ENCODE data around the gene MEX3B. TPM values are rescaled to one million over a fixed set of nuclear protein-coding genes. Genes with fewer than 3 reads are reported as not detected.

Gene MEX3B
- total and polyA plus RNA-seq, 3 experiments from 2014 or later, result 0.60 to 0.61 TPM; not detected in 1

DNA sequence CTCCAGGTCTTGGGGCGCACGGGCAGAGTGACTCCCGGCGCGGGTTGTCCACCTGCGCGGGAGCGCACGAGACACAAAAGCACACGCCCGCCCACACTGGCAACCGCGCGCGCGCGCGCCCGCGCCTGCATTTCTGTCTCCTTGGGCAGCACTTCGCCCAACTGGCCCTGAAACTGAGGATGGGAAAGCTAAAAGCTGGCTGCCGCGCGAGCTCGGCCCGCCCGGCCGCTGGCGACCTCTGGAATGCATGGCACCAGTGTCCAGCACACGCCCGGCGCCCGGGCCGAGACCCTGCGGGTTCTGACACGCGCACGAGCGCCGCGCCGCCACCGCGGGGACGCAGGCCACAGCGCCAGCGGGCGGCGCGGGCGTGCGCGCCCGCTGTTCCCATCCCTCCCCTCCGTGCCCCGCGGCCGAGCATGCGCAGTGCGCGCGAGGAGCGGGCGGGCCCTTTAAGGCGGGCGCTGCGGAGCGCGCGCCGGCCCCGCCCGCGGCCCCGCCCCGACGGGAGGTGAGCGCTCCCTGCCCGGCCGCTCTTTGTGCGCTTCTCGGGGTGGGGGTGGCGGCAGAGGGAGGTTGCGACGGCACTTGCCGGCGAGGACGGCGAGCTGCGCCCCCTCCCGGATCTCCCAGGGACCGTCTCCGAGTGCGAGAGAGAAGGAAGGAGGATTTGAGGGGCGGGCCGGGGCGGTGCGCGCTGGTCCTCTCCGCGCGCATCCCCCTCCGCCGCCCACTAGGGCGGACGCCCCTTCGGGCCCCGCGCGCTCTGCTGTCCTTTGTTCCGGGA is 1.0 kb upstream of the MEX3B start:
- ChIA-PET POLR2A (no interaction called here), CTCF (no interaction called here)
- Histone ChIP-seq H3K9me3 (ENCODE audit: low read length) (no peaks in the 10 kb centered on the region), H3K4me3 (ENCODE audit: low read length) (peak overlapping the region; percentile 85), H3K27ac (ENCODE audit: low read depth, low read length) (peak overlapping the region; percentile 71), H3K27me3 (ENCODE audit: insufficient read depth, low read length, poor library complexity, severe bottlenecking) (no peaks in the 10 kb centered on the region), H3K36me3 (ENCODE audit: insufficient read depth, low read length) (no peaks in the 10 kb centered on the region), H3K4me1 (ENCODE audit: insufficient read depth, low read length) (peaks cover 15% of the 10 kb centered on the region)
- peaks cover 23 to 35% of the 10 kb centered on the region in 2 donors for H3K27me3 Mint-ChIP-seq
- peak overlapping the region; percentile 83 to 93 (median 88) for H3K4me3 Mint-ChIP-seq
- peak overlapping the region in 3 of 8 donors; percentile 17 to 91 (median 79) for H3K27ac Mint-ChIP-seq
- peak; percentile 65 to 88 (median 78) for DNase-seq
- H3K9me3 Mint-ChIP-seq, result peaks cover 0 to 2% (median 0%) of the 10 kb centered on the region in 5 donors
- H3K36me3 Mint-ChIP-seq, result no peaks in the 10 kb centered on the region
- H3K4me1 Mint-ChIP-seq, result peaks cover 5 to 25% (median 11%) of the 10 kb centered on the region in 3 donors

DNA sequence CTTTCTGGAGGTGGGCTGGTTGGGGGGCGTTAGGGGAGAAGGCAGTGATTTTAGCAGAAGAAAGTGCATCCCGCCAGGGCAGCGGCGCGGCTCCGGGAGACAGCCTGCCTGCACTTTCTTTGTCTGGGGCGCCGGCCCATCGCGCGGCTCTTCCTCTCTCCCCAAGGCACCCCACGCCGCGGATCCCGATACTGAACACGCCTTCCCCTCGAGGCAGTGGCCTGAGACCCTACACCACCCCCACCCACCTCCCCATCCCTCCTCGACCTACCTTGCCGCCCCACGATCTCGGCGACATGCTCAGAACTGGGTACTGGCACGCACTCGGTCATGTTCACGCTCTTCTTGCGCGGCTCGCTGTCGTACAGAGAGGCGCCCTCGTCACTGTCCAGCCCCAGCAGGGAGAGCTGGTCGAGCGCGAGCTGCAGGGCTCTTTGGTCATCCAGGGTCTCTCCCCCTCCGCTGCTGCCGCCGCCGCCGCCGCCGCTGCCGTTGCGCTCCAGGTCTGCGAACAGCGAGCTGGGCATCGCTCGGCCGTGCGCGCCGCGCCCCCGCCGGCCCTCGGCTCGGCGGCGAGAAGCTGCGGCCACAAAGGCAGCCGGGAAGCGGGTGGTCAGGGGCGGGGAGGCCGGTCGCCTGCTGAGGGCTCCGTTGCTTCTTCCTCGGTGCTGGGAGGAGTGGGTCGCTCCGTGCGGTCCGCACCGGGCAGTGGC is 483 bp downstream of the MEX3B start:
- H3K36me3 Mint-ChIP-seq, result no peaks in the 10 kb centered on the region
- peak overlapping the region in 2 of 8 donors; percentile 38 to 91 for H3K27ac Mint-ChIP-seq

DNA sequence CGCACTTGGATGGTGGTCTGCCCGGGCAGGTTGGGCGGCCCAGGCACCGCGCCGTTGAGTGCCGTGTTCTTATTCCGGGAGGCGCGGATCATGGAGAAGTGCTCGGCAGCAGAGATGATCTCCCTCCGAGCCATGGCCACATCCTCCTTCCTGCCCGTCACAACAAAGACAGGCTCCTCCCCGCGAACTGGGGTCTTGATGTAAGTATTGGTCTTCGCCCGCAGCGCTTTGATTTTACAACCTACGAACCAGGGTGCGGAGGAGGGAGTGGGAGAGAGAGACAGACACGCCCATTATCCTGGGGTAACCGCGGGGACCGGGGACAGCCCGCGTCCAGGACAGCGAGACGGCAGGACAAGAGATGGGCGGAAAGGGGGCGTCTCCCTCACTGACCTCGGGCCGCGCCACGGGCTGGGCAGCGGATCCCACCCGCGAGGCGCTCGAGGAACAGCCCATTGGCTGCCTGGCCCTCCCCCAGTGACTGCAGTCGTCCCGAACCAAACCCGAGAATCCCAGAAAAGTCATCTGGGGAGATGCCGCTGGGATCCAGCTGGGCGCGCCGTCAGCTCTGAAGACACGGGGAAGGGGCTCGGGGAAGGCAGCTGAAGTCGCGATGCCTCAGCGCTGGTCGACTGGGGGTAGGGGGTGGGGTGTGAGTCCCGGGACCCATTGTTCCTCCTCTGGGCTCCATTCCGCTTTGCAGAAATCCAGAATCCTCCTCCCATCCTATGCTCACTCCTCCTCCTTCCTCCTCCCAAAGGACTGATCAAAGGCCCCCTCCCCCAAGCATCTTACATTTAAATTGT is 1.2 kb downstream of the MEX3B start:
- Mint-ChIP-seq H3K4me3 (peak overlapping the region; percentile 76 to 94 (median 85)), H3K27me3 (peaks cover 23 to 27% of the 10 kb centered on the region in 2 donors), H3K9me3 (peaks cover 0 to 2% (median 0%) of the 10 kb centered on the region in 5 donors), H3K27ac (peak overlapping the region in 5 of 8 donors; percentile 9 to 77 (median 50)), H3K36me3 (no peaks in the 10 kb centered on the region), H3K4me1 (peaks cover 5 to 25% (median 11%) of the 10 kb centered on the region in 3 donors)
- Histone ChIP-seq H3K27me3 (ENCODE audit: insufficient read depth, low read length, poor library complexity, severe bottlenecking) (no peaks in the 10 kb centered on the region), H3K4me1 (ENCODE audit: insufficient read depth, low read length) (peaks cover 15% of the 10 kb centered on the region), H3K9me3 (ENCODE audit: low read length) (no peaks in the 10 kb centered on the region), H3K27ac (ENCODE audit: low read depth, low read length) (no peak overlapping the region), H3K4me3 (ENCODE audit: low read length) (peak overlapping the region; percentile 50), H3K36me3 (ENCODE audit: insufficient read depth, low read length) (no peaks in the 10 kb centered on the region)
- CTCF ChIA-PET, result no interaction called here
- POLR2A ChIA-PET, result no interaction called here
- DNase-seq, result peak in 3 of 5 donors; percentile 6 to 35 (median 7)

More for the DNA sequence above, 483 bp downstream of the MEX3B start:
- Histone ChIP-seq H3K27me3 (ENCODE audit: insufficient read depth, low read length, poor library complexity, severe bottlenecking) (no peaks in the 10 kb centered on the region), H3K9me3 (ENCODE audit: low read length) (no peaks in the 10 kb centered on the region), H3K4me3 (ENCODE audit: low read length) (peak overlapping the region; percentile 50), H3K4me1 (ENCODE audit: insufficient read depth, low read length) (peaks cover 15% of the 10 kb centered on the region), H3K36me3 (ENCODE audit: insufficient read depth, low read length) (no peaks in the 10 kb centered on the region), H3K27ac (ENCODE audit: low read depth, low read length) (peak overlapping the region; percentile 51)
- H3K9me3 Mint-ChIP-seq, result peaks cover 0 to 2% (median 0%) of the 10 kb centered on the region in 5 donors
- POLR2A ChIA-PET, result interaction anchor here (0.7 kb wide), 1 partner anchor 495 kb away, joined by 3 read pairs; the partner anchor contains the start of gene RPS17
- H3K4me1 Mint-ChIP-seq, result peaks cover 5 to 25% (median 11%) of the 10 kb centered on the region in 3 donors
- CTCF ChIA-PET, result no interaction called here
- H3K27me3 Mint-ChIP-seq, result peaks cover 23 to 27% of the 10 kb centered on the region in 2 donors
- peak in 1 of 5 donors; percentile 17 for DNase-seq
- H3K4me3 Mint-ChIP-seq, result peak overlapping the region; percentile 76 to 94 (median 85)

DNA sequence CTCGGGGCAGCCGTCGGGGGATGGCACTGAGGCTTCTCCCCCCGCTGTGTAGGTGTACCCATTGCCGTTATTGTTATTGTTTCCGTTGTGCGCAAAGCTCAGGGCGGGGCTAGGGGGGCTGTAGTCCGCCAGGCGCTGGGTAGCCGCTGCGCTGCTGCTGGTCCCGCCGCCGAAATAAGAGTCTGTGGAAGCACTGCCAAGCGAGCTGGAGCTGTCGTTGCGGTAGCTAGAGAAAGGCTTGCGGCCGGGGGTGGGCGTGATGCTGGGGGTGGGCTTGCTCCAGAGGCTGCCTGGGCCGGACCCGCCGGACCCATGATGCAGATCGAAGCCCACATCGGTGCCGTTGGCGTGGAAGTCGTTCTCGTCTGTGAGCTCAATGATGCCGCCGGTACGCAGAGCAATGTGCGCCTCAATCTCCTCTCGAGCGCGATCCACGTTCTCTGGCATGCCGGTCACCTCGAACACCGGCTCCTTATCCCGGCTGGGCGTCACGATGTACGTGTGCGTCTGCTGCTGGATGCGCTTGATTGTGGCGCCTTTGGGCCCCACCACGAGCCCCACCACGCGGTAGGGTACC is 1.9 kb downstream of the MEX3B start:
- ChIA-PET POLR2A (no interaction called here), CTCF (no interaction called here)
- Histone ChIP-seq H3K4me1 (ENCODE audit: insufficient read depth, low read length) (peaks cover 15% of the 10 kb centered on the region), H3K27me3 (ENCODE audit: insufficient read depth, low read length, poor library complexity, severe bottlenecking) (no peaks in the 10 kb centered on the region), H3K36me3 (ENCODE audit: insufficient read depth, low read length) (no peaks in the 10 kb centered on the region), H3K4me3 (ENCODE audit: low read length) (peak overlapping the region; percentile 50), H3K9me3 (ENCODE audit: low read length) (no peaks in the 10 kb centered on the region), H3K27ac (ENCODE audit: low read depth, low read length) (no peak overlapping the region)
- H3K4me3 Mint-ChIP-seq, result peak overlapping the region in 6 of 7 donors; percentile 82 to 94 (median 86)
- H3K27ac Mint-ChIP-seq, result peak overlapping the region in 1 of 8 donors; percentile 50
- H3K4me1 Mint-ChIP-seq, result peaks cover 5 to 25% (median 11%) of the 10 kb centered on the region in 3 donors
- peaks cover 0 to 2% (median 0%) of the 10 kb centered on the region in 5 donors for H3K9me3 Mint-ChIP-seq
- H3K36me3 Mint-ChIP-seq, result no peaks in the 10 kb centered on the region
- DNase-seq, result no peak
- H3K27me3 Mint-ChIP-seq, result peaks cover 22 to 30% of the 10 kb centered on the region in 2 donors

DNA sequence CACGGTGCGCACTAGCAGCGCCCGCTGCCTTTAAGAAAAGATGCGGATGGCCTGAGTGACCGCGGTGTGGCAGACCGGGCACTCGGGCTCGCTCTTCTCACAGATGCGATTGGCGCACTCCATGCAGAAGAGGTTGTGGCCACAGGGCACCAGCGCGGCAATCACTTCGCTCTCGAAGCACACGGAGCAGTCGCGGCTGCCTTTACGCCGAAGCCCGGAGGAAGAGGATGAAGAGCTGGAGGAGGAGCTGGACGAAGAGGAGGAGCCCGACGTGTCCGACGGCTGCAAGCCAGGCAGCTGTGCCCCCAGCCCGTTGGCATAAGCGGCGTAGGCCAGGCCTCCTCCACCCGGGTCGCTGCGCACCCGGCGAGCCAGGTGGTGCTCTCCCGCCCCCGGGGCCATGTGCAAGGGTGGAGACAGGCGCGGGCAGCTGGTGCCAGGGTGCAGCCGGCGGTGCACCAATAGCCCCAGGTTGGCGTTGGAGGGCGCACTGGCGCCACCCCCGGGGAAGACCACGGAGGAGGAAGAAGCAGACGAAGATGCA is 2.6 kb downstream of the MEX3B start:
- no peaks in the 10 kb centered on the region for H3K36me3 ChIP-seq (ENCODE audit: insufficient read depth, low read length)
- DNase-seq, result no peak
- Mint-ChIP-seq H3K27ac (no peak overlapping the region), H3K4me1 (peaks cover 5 to 25% (median 8%) of the 10 kb centered on the region in 3 donors), H3K9me3 (peaks cover 0 to 2% (median 0%) of the 10 kb centered on the region in 5 donors), H3K4me3 (peak overlapping the region in 5 of 7 donors; percentile 26 to 89 (median 59)), H3K27me3 (peaks cover 18 to 27% of the 10 kb centered on the region in 2 donors), H3K36me3 (no peaks in the 10 kb centered on the region)
- no peaks in the 10 kb centered on the region for H3K9me3 ChIP-seq (ENCODE audit: low read length)
- H3K27ac ChIP-seq (ENCODE audit: low read depth, low read length), result no peak overlapping the region
- ChIA-PET POLR2A (no interaction called here), CTCF (interaction anchor here (1.2 kb wide), 1 partner anchor 9 kb away, joined by 3 read pairs; no protein-coding TSS in a partner anchor)
- peaks cover 15% of the 10 kb centered on the region for H3K4me1 ChIP-seq (ENCODE audit: insufficient read depth, low read length)
- H3K27me3 ChIP-seq (ENCODE audit: insufficient read depth, low read length, poor library complexity, severe bottlenecking), result peaks cover 1% of the 10 kb centered on the region
- H3K4me3 ChIP-seq (ENCODE audit: low read length), result no peak overlapping the region

DNA sequence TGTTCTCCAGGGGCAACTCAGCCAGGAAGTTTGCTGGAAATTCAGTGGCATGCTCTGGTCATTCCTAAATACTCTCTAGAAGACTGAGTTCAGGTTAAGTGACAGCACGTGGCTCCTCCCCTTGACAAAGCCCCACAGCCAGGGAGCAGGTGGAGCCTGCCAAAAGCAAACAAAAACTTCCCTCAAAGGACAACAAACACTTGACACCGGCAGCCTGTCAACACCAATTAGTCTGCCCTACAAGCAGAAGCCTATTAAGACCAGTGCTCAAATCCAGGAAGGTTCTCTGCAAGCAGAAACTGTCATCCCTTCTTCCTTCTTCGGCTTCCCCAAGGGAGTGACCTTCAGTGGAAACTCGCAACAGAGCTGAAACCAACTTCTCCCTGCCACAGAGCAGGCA is 5.0 kb downstream of the MEX3B start:
- peaks cover 16 to 36% of the 10 kb centered on the region in 2 donors for H3K27me3 Mint-ChIP-seq
- no peak overlapping the region for H3K27ac Mint-ChIP-seq
- Histone ChIP-seq H3K4me1 (ENCODE audit: insufficient read depth, low read length) (peaks cover 8% of the 10 kb centered on the region), H3K36me3 (ENCODE audit: insufficient read depth, low read length) (no peaks in the 10 kb centered on the region), H3K4me3 (ENCODE audit: low read length) (no peak overlapping the region), H3K9me3 (ENCODE audit: low read length) (no peaks in the 10 kb centered on the region), H3K27me3 (ENCODE audit: insufficient read depth, low read length, poor library complexity, severe bottlenecking) (peaks cover 4% of the 10 kb centered on the region), H3K27ac (ENCODE audit: low read depth, low read length) (no peak overlapping the region)
- H3K9me3 Mint-ChIP-seq, result peaks cover 0 to 2% (median 0%) of the 10 kb centered on the region in 5 donors
- ChIA-PET POLR2A (no interaction called here), CTCF (interaction anchor here (1.2 kb wide), 1 partner anchor 9 kb away, joined by 3 read pairs; no protein-coding TSS in a partner anchor)
- no peak for DNase-seq
- peaks cover 0 to 12% (median 2%) of the 10 kb centered on the region in 3 donors for H3K4me1 Mint-ChIP-seq
- no peak overlapping the region for H3K4me3 Mint-ChIP-seq
- H3K36me3 Mint-ChIP-seq, result no peaks in the 10 kb centered on the region

DNA sequence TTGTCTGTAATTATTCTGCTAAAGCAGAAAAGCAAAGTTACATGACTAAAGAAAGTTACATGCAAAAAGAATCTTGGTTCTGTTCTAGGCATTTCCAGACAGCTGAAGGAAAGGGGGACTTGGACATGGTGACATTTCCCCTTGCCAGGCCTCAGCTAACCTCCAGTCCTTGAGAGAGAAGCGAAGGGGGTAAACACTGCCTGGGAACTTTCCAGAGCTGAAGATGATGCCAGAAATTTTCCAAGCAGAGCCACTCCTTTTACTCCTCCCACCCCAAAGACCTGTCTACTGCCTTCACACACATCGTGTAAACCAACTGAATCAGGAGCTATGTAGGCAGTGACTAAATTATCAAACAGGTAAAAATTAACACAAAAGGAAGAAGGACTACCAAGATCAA is 5.4 kb downstream of the MEX3B start:
- peaks cover 0 to 12% (median 2%) of the 10 kb centered on the region in 3 donors for H3K4me1 Mint-ChIP-seq
- H3K27ac ChIP-seq (ENCODE audit: low read depth, low read length), result no peak overlapping the region
- H3K4me3 Mint-ChIP-seq, result no peak overlapping the region
- H3K9me3 ChIP-seq (ENCODE audit: low read length), result no peaks in the 10 kb centered on the region
- CTCF ChIA-PET, result interaction anchor here (1.2 kb wide), 1 partner anchor 8 kb away, joined by 3 read pairs; no protein-coding TSS in a partner anchor
- no peak overlapping the region for H3K4me3 ChIP-seq (ENCODE audit: low read length)
- H3K9me3 Mint-ChIP-seq, result peaks cover 0 to 2% (median 0%) of the 10 kb centered on the region in 5 donors
- peaks cover 4% of the 10 kb centered on the region for H3K27me3 ChIP-seq (ENCODE audit: insufficient read depth, low read length, poor library complexity, severe bottlenecking)
- POLR2A ChIA-PET, result no interaction called here
- no peak overlapping the region for H3K27ac Mint-ChIP-seq
- H3K27me3 Mint-ChIP-seq, result peaks cover 16 to 38% of the 10 kb centered on the region in 2 donors
- no peaks in the 10 kb centered on the region for H3K36me3 ChIP-seq (ENCODE audit: insufficient read depth, low read length)
- H3K4me1 ChIP-seq (ENCODE audit: insufficient read depth, low read length), result peaks cover 8% of the 10 kb centered on the region
- no peak for DNase-seq
- no peaks in the 10 kb centered on the region for H3K36me3 Mint-ChIP-seq

All from CD8-positive, alpha-beta memory T cell (primary cell).